Muscle layer of duodenum (tissue), 2 donors: ENCODE results near the gene PID1.

Source experiments
- H3K27ac ChIP-seq: one replicate; pipeline ENCODE4 v1.7.0; 2013; ENCODE audit warnings: mild to moderate bottlenecking, low read length
- H3K27me3 ChIP-seq: one replicate; pipeline ENCODE4 v1.7.0; 2013; ENCODE audit warnings: low read depth, mild to moderate bottlenecking, control low read depth, low read length
- H3K36me3 ChIP-seq, 2 donors: one replicate each; pipeline ENCODE4 v1.7.0; 2013; ENCODE audit warnings: low read length in 2 of 2, control low read depth in 1 of 2, mild to moderate bottlenecking in 1 of 2; ENCODE audit not compliant: insufficient read depth in 2 of 2, control insufficient read depth in 1 of 2
- H3K4me1 ChIP-seq, 2 donors: one replicate each; pipeline ENCODE4 v1.7.0; 2013; ENCODE audit warnings: low read length in 2 of 2, mild to moderate bottlenecking in 2 of 2, control low read depth in 1 of 2, moderate library complexity in 1 of 2; ENCODE audit not compliant: insufficient read depth in 2 of 2, control insufficient read depth in 1 of 2
- H3K4me3 ChIP-seq, 2 donors: one replicate each; pipeline ENCODE4 v1.7.0; 2013; ENCODE audit warnings: low read length in 2 of 2, low read depth in 1 of 2, mild to moderate bottlenecking in 1 of 2
- H3K9me3 ChIP-seq, 2 donors: one replicate each; pipeline ENCODE4 v1.7.0; 2013; ENCODE audit warnings: low read length in 2 of 2, control low read depth in 1 of 2, mild to moderate bottlenecking in 1 of 2; ENCODE audit not compliant: control insufficient read depth in 1 of 2
- donor health status: healthy.

Gene PID1

DNA sequence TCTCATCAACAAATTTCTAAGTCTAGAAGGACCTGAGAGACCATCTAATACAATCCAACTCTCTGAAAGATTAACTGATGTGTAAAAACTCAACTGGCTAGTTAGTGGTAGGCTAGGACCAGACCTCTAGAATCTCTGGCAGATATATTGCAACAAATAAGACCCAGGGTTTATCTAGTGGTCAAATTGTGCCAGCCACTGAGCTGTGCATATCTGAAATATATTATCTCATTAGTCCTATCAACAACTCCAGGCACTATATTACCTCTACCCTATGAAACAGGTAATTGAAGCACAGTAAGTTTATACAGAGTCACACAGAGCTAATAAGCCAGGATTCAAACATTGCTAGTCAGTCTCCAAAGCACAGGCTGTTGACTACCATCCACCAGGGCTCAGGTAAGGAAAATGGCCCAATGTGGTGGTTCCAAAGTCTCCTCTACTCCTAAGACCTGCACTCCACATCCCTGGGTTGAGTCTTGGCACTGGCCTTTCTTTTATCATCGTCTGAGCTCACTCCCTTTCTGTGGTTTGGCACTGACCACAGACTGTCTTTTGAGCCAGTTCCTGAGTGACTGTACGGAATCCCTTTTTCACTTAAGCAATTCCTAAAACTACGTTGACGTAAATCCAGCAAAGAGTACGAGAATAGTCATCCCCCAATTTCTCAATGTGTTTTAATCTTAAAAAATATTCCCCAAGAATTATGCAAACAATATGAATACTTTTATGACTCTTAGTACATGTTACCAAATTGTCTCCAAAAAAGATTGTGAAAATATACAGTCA is 11.9 kb upstream of the PID1 start:
- Histone ChIP-seq H3K36me3 (no peaks in the 10 kb centered on the region), H3K27me3 (no peaks in the 10 kb centered on the region), H3K27ac (no peak overlapping the region), H3K4me1 (no peaks in the 10 kb centered on the region), H3K4me3 (no peak overlapping the region), H3K9me3 (no peaks in the 10 kb centered on the region)

DNA sequence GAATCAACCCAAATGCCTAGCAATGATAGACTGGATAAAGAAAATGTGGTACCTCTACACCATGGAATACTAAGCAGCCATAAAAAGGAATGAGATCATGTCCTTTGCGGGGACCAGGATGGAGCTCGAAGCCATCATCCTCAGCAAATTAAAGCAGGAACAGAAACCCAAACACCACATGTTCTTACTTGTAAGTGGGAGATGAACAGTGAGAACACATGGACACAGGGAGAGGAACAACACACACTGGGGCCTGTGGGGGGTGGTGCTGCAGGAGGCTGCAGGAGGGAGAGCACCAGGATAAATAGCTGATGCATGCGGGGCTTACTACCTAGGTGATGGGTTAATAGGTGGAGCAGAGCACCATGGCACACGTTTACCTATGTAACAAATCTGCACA is 8.4 kb upstream of the PID1 start:
- Histone ChIP-seq H3K9me3 (no peaks in the 10 kb centered on the region), H3K4me3 (no peak overlapping the region), H3K27ac (no peak overlapping the region), H3K27me3 (no peaks in the 10 kb centered on the region), H3K4me1 (no peaks in the 10 kb centered on the region), H3K36me3 (no peaks in the 10 kb centered on the region)

DNA sequence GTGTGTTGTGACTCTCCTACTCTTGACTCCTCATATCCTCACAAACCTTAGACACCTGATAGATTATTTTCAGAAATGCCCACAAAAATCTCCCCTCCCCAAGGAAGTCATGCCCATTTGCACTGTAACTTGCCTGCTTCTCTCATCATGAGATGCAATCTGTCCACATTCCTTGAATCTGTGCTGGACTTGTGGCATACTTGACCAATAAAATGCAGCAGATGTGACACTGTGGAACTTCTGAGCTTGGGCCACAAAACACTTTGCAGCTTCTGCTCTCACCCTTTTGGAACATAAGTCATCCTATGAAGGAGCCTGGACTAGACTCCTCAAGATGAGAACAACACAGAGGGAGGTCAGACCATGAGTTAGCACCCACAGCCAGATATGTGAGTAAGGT is 4.4 kb upstream of the PID1 start:
- H3K4me1 ChIP-seq: no peaks in the 10 kb centered on the region
- H3K9me3 ChIP-seq: no peaks in the 10 kb centered on the region
- no peak overlapping the region for H3K4me3 ChIP-seq
- no peaks in the 10 kb centered on the region for H3K36me3 ChIP-seq
- no peaks in the 10 kb centered on the region for H3K27me3 ChIP-seq
- H3K27ac ChIP-seq: no peak overlapping the region

DNA sequence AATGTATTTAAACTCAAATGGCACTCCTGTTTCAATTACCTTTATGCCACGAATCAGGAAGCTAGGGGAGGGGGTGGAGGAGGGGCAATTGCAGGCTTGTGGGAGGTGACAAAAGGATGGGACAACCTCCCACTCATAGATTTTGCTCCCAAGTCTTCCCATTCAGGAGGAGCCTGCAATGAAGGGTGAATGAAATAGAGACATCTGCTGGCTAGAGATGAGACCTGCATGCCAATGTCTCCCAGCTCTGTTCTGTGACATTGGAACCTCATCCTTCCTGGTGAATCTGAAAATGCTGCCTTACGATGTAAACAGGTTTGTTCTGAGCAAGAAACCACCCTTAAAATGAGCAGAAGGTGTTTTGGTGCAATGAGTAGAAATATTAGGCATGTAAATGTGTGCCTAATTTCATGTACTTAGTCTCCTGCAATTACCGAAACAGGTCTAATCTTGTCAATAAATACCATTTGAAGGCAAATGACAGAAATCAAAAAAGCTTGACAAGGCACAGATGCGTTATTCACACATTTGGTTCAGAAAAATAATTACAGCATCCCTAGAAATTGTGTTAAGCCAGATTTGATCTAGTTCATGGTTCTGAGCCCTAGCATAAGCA is 2.7 kb upstream of the PID1 start:
- Histone ChIP-seq H3K9me3 (no peaks in the 10 kb centered on the region), H3K36me3 (no peaks in the 10 kb centered on the region), H3K4me1 (no peaks in the 10 kb centered on the region), H3K27ac (no peak overlapping the region), H3K27me3 (no peaks in the 10 kb centered on the region), H3K4me3 (peak overlapping the region; percentile 43 to 46)

- H3K27ac ChIP-seq: no peak overlapping the region
- no peaks in the 10 kb centered on the region for H3K27me3 ChIP-seq
- no peaks in the 10 kb centered on the region for H3K4me1 ChIP-seq
- no peaks in the 10 kb centered on the region for H3K9me3 ChIP-seq
- H3K4me3 ChIP-seq: peak overlapping the region; percentile 43 to 46
- H3K36me3 ChIP-seq: no peaks in the 10 kb centered on the region
Observed at GRCh38 chr2:229273006-229273722, 2.1 kb upstream of the PID1 start.

- Histone ChIP-seq H3K27me3 (no peaks in the 10 kb centered on the region), H3K4me1 (no peaks in the 10 kb centered on the region), H3K9me3 (no peaks in the 10 kb centered on the region), H3K27ac (peak overlapping the region; percentile 71), H3K4me3 (peak overlapping the region; percentile 67 to 82), H3K36me3 (no peaks in the 10 kb centered on the region)
Observed at GRCh38 chr2:229269941-229270340, 1.1 kb downstream of the PID1 start.

DNA sequence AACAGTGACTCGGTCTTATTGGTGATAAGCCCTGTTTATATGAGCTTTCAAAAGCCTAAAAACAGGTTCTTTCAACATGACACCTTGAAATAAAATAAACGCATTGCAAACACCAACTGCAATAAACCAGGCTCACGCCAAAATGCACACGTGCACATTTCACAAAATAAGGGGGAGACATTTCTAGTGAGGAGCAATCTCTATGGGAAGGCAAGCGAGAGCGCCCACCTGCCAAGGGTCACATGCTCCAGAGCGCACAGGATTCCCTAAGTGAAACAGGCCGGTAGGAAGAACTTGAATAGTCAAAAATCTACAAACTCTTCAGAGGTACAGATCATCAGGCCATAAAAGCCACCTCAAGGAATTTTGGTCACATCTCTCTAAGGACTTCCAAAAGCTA is 1.9 kb downstream of the PID1 start:
- H3K9me3 ChIP-seq: no peaks in the 10 kb centered on the region
- H3K4me3 ChIP-seq: peak overlapping the region; percentile 67 to 82
- no peaks in the 10 kb centered on the region for H3K36me3 ChIP-seq
- H3K27ac ChIP-seq: peak overlapping the region; percentile 71
- H3K4me1 ChIP-seq: no peaks in the 10 kb centered on the region
- no peaks in the 10 kb centered on the region for H3K27me3 ChIP-seq

- Histone ChIP-seq H3K27me3 (no peaks in the 10 kb centered on the region), H3K4me3 (peak overlapping the region; percentile 67 to 82), H3K36me3 (no peaks in the 10 kb centered on the region), H3K27ac (peak overlapping the region; percentile 71), H3K4me1 (peaks cover 0 to 5% of the 10 kb centered on the region in 2 donors), H3K9me3 (no peaks in the 10 kb centered on the region)
Observed at GRCh38 chr2:229268626-229269025, 2.5 kb downstream of the PID1 start.

- Histone ChIP-seq H3K9me3 (no peaks in the 10 kb centered on the region), H3K4me3 (peak overlapping the region; percentile 19 to 82), H3K27ac (peak overlapping the region; percentile 37), H3K36me3 (no peaks in the 10 kb centered on the region), H3K4me1 (peaks cover 0 to 5% of the 10 kb centered on the region in 2 donors), H3K27me3 (no peaks in the 10 kb centered on the region)
Observed at GRCh38 chr2:229267080-229267479, 4.0 kb downstream of the PID1 start.

- Histone ChIP-seq H3K27me3 (no peaks in the 10 kb centered on the region), H3K4me1 (peaks cover 0 to 5% of the 10 kb centered on the region in 2 donors), H3K36me3 (no peaks in the 10 kb centered on the region), H3K27ac (peak overlapping the region; percentile 37), H3K9me3 (no peaks in the 10 kb centered on the region), H3K4me3 (no peak overlapping the region)
Observed at GRCh38 chr2:229265727-229266126, 5.4 kb downstream of the PID1 start.

DNA sequence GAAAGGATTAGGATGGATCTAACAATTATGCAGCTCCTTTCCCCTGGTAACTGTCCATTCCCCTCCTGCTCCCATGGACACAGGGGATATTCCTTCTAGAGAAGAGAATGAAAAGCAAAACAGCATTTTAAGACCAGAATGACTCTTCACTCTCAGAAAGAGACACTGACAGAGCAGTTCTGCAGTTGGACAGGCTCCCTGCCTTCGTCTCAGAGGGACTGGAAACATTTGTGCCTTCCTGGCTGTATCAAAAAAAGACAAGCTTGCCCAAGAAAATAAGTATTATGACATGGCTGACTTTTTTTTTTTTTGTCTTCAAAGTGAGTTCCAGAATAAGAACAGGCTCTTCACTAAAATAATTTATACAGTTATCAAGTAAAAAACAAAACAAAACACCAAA is 9.5 kb downstream of the PID1 start:
- peaks cover 0 to 5% of the 10 kb centered on the region in 2 donors for H3K4me1 ChIP-seq
- no peak overlapping the region for H3K27ac ChIP-seq
- H3K4me3 ChIP-seq: no peak overlapping the region
- H3K36me3 ChIP-seq: no peaks in the 10 kb centered on the region
- no peaks in the 10 kb centered on the region for H3K9me3 ChIP-seq
- no peaks in the 10 kb centered on the region for H3K27me3 ChIP-seq
